Mucosa of descending colon (tissue), 3 donors: ENCODE measurements around the gene PCK1. TPM values are rescaled to one million over a fixed set of nuclear protein-coding genes. Genes with fewer than 3 reads are reported as not detected.

Experiments
- ATAC-seq: fragments of 200-7000 bp; cut with Tn5 transposase; one replicate; pipeline ENCODE4 v1.9.1; 2020; ENCODE audit warnings: mild to moderate bottlenecking, moderate library complexity
- DNase-seq, 3 donors: peaks; one replicate each; pipeline ENCODE4 v3.0.0-alpha.2; 2020
- H3K36me3 ChIP-seq: fragments of 200-600 bp; one replicate; pipeline ENCODE4 v1.8.0; 2021; ENCODE audit warnings: low read depth, mild to moderate bottlenecking
- H3K4me1 ChIP-seq: fragments of 200-600 bp; one replicate; pipeline ENCODE4 v1.8.0; 2021; ENCODE audit warnings: low read depth, mild to moderate bottlenecking
- H3K4me3 ChIP-seq: fragments of 200-600 bp; one replicate; pipeline ENCODE4 v1.8.0; 2021; ENCODE audit warnings: mild to moderate bottlenecking
- H3K9me3 ChIP-seq: fragments of 200-600 bp; one replicate; pipeline ENCODE4 v1.8.0; 2021; ENCODE audit warnings: mild to moderate bottlenecking
- CTCF ChIP-seq: fragments of 200-600 bp; IDR thresholded peaks from one replicate; pipeline ENCODE4 v1.8.0; 2022; ENCODE audit warnings: antibody characterized with exemption, mild to moderate bottlenecking
- intact Hi-C, 2 donors: fragments of 100-400 bp; cut with DNase I in 1 of 2; cut with micrococcal nuclease in 1 of 2; formaldehyde crosslinking; loops; one replicate each; pipeline versions ENCODE4 v1.11.0 to v1.11.1; 2022; cut with DNase I, micrococcal nuclease
- total RNA-seq, 3 donors: library from RNA; stranded (reverse); fragmentation: NEBNext Ultra II Directional in 2 of 3; extraction: Animal tissue kit (Norgen Biotek cat#: 25700) in 2 of 3; gene quantifications; one replicate each; pipeline versions ENCODE4 v1.2.1 to v1.2.4, GENCODE V29; 2021 to 2023
- donor health status: DM: no; HTN: no; CAD: no; lungs with moderate emphysema.
- donor health status: DM: no; HTN: no; CAD: no.
- donor health status: DM: no; HTN: yes; CAD: no.

Gene PCK1
- total RNA-seq, 3 donors from 2014 or later, result 134 to 467 (median 136) TPM

DNA sequence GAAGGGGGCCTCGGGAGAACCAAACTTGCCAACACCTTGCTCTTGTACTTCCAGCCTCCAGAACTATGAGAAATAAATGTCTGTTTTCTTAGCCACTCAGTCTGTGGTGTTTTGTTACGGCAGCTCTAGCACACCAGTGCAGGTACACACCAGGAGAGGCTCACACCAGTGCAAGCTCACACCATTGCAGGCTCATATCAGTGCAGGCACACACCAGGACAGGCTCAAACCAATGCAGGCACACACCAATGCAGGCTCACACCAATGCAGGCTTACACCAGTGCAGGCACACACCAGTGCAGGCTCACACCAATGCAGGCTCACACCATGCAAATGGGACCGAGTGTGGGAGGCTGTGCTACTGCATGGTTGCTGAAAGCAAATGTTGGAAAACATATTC, 31.1 kb upstream of the PCK1 start:
- no peak for TF ChIP-seq CTCF
- peak in 2 of 3 donors; percentile 37 to 64 for DNase-seq
- Histone ChIP-seq H3K9me3 (no peaks in the 10 kb centered on the region), H3K4me1 (peaks cover 41% of the 10 kb centered on the region), H3K4me3 (no peak overlapping the region), H3K36me3 (no peaks in the 10 kb centered on the region)
- intact Hi-C loops, result no loop called here
- peak; percentile 6 for ATAC-seq

DNA sequence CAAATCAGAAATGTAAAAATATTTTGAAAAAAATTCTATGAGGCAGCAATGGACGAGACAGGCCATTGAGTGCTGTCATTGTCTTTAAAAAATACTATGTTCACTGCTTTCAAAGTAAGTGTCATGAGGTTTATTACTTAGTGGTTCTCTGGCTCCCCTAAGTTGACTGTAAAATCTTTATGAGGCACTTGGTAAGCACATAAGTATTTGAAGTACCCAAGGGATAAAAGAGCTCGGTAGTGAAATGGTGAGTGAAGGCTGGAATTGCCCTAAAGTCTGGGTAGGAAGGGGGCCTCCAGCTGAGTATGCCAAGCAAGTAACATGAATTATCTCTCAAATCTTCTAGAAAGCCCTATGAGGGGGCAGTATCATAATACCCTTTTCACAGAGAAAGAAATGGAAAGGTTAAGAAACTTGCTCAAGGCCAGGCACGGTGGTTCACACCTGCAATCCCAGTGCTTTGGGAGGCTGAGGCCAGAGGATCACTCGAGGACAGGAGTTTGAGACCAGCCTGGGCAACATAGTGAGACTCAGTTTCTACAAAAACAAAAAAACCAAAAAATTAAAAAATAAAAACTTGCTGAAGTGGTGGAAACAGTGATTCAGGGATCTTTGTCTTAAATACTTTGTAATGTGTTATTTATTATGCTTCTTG, 30.5 kb upstream of the PCK1 start:
- DNase-seq (peak in 1 of 3 donors; percentile 14), ATAC-seq (peak; percentile 28)
- no peak for TF ChIP-seq CTCF
- Histone ChIP-seq H3K4me3 (no peak overlapping the region), H3K9me3 (no peaks in the 10 kb centered on the region), H3K4me1 (peaks cover 46% of the 10 kb centered on the region), H3K36me3 (no peaks in the 10 kb centered on the region)
- intact Hi-C loops, result no loop called here

DNA sequence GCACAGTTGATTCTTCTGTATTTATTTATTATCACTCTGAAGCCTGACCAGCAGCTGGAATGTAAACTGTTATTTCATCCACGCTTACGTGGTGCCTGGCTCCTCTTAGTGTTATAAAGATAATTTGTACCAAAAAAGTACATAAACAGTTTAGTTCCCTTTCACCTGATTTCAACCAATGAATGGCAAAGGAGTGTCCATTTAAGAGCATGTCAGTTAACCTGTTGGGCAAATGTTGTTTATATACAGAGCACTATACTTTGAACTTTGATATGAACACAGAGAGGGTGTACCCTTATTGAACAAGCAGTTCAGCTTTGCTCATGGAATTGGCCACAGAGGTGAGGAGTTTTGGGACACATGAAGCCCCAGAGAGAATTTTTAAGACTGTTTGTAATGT, 28.8 kb upstream of the PCK1 start:
- H3K4me1 ChIP-seq, result peaks cover 46% of the 10 kb centered on the region
- ATAC-seq (peak; percentile 88), DNase-seq (peak in 1 of 3 donors; percentile 73)
- intact Hi-C loops, result no loop called here
- no peaks in the 10 kb centered on the region for H3K36me3 ChIP-seq
- no peak overlapping the region for H3K4me3 ChIP-seq
- no peaks in the 10 kb centered on the region for H3K9me3 ChIP-seq
- no peak for TF ChIP-seq CTCF

- H3K9me3 ChIP-seq, result no peaks in the 10 kb centered on the region
- no peak for TF ChIP-seq CTCF
- H3K4me1 ChIP-seq, result peaks cover 37% of the 10 kb centered on the region
- no peak overlapping the region for H3K4me3 ChIP-seq
- no peaks in the 10 kb centered on the region for H3K36me3 ChIP-seq
- DNase-seq (no peak), ATAC-seq (no peak)
- intact Hi-C loops, result no loop called here
These were observed 25.6 kb upstream of the PCK1 start for GRCh38 chr20:57535297-57535696.

GRCh38 chr20:57536120-57536708, 24.7 kb upstream of the PCK1 start:
- H3K36me3 ChIP-seq, result no peaks in the 10 kb centered on the region
- peaks cover 38% of the 10 kb centered on the region for H3K4me1 ChIP-seq
- ATAC-seq (no peak), DNase-seq (no peak)
- no peaks in the 10 kb centered on the region for H3K9me3 ChIP-seq
- intact Hi-C loops, result no loop called here
- TF ChIP-seq CTCF, result no peak
- H3K4me3 ChIP-seq, result no peak overlapping the region
